NCI-H1436 treated with DMSO at 0.1 percent for 48 hours (cell line): ENCODE measurements around the gene RPRD2.
"Not testable (repeated sequence)": the region's sequence is repeated elsewhere in the genome, so short reads cannot be mapped to it uniquely, and the experiment has no call there.

Experiments used
- DNase-seq: peaks from one replicate; lab custom pipeline; 2025; lab: John Stamatoyannopoulos, UW

RPRD2 gene

GRCh38 chr1:150389650-150390049 lies 25.7 kb downstream of the RPRD2 start:
- DNase-seq: no peak

DNA sequence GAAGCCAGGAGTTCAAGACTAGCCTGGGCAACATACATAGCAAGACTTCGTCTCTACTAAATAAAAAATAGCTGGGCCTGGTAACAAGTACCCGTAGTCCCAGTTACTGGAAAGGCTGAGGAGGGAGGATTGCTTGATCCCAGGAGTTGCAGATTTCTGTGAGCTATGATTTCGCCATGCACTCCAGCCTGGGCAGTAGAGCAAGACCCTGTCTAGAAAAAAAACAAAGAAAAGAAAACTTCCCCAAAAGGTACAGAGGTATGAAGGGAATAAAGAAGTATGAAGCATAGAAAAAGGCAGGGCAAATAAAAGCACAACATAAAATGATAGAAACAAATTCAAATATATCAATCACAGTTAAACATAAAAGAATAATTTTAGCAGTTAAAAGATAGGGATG lies 28.7 kb downstream of the RPRD2 start:
- DNase-seq: no peak

DNA sequence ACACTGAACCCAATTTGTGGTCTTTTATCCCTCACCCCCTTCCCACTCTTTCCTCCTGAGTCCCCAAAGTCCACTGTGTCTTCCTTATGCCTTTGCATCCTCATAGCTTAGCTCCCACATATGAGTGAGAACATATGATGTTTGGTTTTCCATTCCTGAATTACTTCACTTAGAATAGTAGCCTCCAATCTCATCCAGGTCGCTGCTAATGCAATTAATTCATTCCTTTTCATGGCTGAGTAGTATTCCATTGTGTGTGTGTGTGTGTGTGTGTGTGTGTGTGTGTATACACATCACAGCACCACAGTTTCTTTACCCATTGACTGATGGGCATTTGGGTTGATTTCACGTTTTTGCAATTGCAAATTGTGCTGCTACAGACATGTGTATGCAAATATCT lies 31.2 kb downstream of the RPRD2 start:
- DNase-seq: not testable (repeated sequence)

- no peak for DNase-seq
These were observed 33.6 kb downstream of the RPRD2 start for GRCh38 chr1:150397392-150398032.

DNA sequence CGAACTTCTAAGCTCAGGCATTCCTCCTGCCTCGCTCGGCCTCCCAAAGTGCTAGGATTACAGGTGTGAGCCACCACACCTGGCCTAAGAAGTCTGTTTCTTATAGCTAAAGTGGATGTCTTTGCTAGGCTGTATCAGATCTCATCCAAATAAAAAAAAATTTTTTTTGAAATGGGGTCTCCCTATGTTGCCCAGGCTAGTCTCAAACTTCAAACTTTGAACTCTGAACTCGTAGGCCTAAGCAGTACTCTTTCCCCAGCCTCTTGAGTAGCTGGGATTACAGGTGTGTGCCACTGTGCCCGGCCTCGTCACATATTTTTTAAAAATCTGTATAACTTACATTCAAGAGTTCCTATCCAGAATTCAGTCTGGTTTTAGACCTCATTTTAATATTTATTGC lies 40.5 kb downstream of the RPRD2 start:
- DNase-seq: no peak

GRCh38 chr1:150405660-150406059 lies 41.7 kb downstream of the RPRD2 start:
- DNase-seq: no peak

- no peak for DNase-seq
These were observed 42.5 kb downstream of the RPRD2 start for GRCh38 chr1:150406483-150406882.

DNA sequence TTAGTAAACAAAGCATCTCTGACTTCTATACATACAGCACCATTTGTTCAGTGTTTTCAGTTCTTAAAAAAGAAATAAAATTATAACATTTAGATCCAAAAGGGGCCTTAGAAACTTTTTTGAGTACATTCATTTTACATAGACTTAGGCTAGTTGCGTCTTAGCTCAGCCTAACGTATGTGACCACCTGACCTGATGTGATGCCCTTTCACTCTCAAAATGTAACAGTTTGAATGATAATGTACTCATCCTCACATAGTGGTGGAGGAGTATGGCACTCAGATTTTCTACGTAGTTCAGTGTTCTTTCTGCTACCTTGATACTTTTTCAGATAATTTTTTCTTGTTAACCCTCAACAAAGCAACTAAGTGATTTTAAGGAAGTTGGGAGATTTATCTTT lies 43.4 kb downstream of the RPRD2 start:
- DNase-seq: no peak

DNA sequence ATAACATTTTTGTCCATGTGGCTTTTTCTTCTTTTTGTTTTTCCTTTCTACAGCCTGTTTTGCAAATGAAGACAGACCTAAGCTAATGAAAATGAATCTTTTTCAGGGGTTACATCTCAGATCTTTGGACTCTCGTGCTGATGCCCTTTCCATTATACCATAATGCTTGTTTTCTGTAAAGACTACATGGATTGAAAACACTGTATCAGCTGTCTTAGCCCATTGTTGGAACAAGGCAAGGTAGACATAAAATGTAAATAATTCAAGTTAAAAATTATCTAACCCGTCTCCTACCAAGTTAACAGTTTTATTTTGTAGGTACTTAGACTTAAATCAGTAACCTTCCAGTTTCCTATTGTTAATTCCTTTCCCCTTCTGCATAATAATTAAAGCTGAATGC lies 44.9 kb downstream of the RPRD2 start:
- DNase-seq: no peak

DNA sequence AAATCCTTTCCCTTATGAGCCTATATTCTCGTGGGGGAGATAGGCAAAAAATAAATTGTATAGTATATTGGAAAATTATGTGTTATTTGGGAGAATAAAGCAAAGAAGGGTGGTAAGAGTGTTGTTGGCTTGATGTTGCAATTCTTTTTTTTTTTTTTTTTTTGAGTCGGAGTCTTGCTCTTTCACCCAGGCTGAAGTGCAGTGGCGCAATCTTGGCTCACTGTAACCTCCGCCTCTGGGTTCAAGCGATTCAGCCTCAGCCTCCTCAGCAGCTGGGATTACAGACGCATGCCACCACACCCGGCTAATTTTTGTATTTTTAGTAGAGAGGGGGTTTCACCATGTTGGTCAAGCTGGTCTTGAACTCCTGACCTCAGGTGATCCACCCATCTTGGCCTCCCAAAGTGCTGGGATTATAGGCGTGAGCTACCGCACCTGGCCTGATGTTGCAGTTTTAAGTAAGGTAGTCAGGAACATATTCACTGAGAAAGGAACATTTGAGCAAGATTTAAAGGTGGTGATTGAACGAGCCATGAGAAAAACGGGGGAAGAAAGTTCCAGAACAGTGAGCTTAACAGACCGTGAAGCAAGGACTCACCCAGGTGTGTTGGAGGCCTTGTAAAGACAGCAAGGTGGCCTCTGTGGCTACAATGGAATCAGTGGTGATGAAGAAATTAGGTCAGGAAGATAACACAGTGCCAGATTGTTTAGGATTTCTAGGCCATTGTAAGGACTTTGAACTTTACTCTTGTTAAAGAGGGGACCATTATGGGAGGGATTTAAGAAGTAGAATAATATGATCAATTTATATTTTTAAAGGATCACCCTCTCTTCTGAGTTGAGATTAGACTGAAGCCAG lies 45.8 kb downstream of the RPRD2 start:
- no peak for DNase-seq

DNA sequence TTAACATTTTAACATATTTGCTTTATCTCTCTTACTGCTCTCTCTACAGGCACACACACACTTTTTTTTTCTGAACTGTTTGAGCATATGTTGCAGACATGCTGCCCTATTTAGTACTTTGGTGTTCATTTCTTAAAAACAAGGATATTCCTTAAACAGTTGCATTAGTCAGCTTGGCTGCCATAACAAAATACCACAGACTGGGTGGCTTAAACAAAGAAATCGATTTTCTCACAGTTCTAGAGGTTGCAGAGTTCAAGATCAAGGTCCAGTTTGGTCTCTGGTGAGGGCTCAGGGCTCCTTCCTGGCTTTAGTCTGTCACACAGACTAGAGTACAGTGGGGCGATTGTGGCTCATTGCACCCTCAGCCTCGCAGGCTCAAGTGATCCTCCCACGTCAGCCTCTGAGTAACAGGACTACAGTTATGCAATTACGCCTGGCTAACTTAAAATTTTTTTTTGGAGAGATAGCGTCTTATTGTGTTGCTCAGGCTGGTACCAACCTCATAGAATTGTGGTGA lies 46.7 kb downstream of the RPRD2 start:
- no peak for DNase-seq

- DNase-seq: no peak
These were observed 50.6 kb downstream of the RPRD2 start for GRCh38 chr1:150414592-150414991.

DNA sequence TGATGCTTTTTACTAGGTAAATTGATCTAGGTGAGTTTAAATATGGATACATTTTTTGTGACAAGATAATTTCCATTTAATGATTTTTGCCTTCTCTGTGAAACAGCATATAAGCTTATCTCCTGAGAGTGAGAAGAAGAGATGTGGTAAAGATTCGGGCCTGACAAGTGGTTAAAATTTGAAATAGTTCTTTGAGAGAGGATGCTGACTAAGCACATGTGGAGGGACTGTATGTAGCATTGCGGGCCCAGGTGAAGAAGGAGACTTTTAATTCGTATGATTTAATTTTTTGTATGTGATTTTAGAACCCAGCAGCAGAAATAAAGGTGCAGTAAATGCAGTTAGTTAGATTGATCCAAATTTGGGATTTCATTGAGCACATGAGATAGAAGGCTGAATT lies 51.9 kb downstream of the RPRD2 start:
- DNase-seq: no peak

- no peak for DNase-seq
These were observed 56.8 kb downstream of the RPRD2 start for GRCh38 chr1:150420560-150421265.

DNA sequence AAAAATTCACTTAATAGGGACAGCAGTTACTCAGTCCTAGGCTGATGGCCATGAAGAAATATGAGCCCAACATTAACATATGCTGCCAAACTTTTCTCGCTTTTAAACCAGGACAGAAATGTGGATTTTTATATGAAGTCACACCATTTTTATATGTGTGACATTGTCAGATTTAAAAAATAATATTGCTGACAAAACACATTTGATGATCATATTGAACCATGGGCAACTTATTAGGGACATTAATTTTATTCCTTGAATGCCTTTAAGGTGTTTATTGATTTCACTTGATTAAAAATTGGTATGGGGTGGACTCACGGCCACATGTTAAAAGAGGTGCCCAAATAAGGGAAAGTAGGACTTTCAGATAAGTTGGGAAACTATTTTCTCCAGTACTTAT lies 58.6 kb downstream of the RPRD2 start:
- no peak for DNase-seq

- DNase-seq: no peak
These were observed 65.9 kb downstream of the RPRD2 start for GRCh38 chr1:150429805-150430204.

DNA sequence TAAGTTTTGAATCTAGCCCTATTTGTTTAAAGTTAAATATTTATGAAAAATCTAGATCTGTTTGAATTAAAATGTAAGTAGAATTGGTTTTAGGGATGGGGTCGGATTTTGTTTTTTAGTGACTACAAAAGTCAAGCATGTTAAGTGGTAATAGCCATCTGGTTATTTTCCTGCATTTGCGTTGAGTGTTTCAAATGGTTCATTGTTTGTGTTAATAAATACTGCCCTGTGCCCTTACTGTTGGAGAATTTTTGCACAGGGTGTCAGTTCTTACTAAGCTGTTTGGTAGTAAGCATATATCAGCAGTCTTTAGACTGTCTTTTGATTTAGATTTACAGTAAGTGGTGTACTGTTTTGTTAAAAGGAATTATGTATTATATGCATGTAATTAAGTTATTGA lies 77.2 kb downstream of the RPRD2 start:
- no peak for DNase-seq

- DNase-seq: no peak
These were observed 80.3 kb downstream of the RPRD2 start for GRCh38 chr1:150444232-150444631.

GRCh38 chr1:150456146-150456647 lies 92.2 kb downstream of the RPRD2 start:
- no peak for DNase-seq

DNA sequence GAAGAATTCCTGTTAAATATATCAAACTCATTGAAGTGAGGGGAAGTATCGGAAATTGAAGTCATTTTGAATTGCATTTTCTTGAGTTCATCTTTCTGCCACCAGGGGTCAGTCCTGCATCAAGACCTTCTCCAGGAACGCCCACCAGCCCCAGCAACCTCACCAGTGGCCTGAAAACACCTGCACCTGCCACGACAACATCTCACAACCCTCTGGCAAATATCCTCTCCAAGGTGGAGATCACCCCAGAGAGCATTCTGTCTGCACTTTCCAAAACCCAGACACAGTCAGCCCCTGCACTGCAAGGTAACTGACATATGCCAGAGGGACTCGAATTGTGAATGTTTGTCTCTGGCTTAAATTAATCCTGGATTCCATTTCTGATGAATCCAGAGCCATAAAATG lies 100.5 kb downstream of the RPRD2 start:
- peak; percentile 26 for DNase-seq

DNA sequence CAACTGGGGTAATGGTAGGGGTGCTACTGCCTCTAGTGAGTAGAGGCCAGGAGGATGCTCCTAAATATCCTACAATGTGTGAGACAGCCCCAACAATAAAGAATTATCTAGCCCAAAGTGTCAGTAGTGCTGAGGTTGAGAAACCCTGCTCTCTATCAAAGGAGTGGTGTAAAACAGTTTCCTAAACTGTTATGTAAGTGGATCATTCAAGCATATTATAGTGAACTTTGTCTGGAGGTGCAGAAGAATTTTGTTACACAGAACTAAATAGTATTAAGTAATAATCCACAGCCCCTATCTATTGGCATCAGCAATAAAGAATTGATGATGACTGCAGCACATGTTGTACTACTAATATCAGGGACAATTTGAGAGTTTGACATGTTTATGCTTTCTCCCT lies 103.0 kb downstream of the RPRD2 start:
- DNase-seq: no peak

- no peak for DNase-seq
These were observed 105.3 kb downstream of the RPRD2 start for GRCh38 chr1:150469291-150469690.
